Tibial nerve (tissue), 3 donors: ENCODE measurements around the gene DMTF1.

Source experiments
- CTCF ChIP-seq, 5 experiments: fragments of 200-600 bp in 3 of 5; fragments of 450-650 bp in 2 of 5; sonication (generic) in 3 of 5; IDR thresholded peaks; one replicate each; pipeline ENCODE4 v1.5.1; 2016 to 2019; ENCODE audit warnings: antibody characterized with exemption in 5 of 5, mild to moderate bottlenecking in 3 of 5, moderate library complexity in 2 of 5
- POLR2A ChIP-seq, 2 donors: fragments of 450-650 bp; IDR thresholded peaks; one replicate each; pipeline ENCODE4 v1.6.1; 2017; ENCODE audit warnings: antibody characterized with exemption in 2 of 2, mild to moderate bottlenecking in 2 of 2, moderate library complexity in 2 of 2

DNA sequence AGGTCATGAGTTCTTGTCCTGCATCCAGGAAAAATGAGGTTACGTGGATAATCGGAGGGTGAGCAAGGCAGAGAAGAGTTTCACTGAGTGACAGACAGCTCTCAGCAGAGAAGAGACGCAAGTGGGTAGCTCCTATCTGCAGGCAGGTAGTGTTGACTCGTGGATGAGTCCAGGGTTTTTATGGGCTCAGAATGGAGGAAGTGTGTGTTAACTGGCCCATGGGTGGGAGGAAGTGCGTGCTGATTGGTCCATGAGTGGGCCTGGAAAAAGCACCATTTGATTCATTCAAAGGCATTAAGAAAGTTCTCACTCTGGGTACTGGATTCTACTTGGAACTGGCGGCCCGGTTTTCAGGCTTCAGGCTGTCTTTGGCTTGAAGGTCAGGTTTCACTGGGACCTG lies 4.8 kb upstream of the DMTF1 start:
- TF ChIP-seq CTCF (IDR thresholded peaks at IDR 0.05) (no peak), POLR2A (IDR thresholded peaks at IDR 0.05) (no peak)
